Hepatocyte (in vitro differentiated cells): Measurements from ENCODE around the gene FBP1.

ENCODE experiments used
- CTCF ChIP-seq: fragments of 200-600 bp; sonication (generic); IDR thresholded peaks from 2 replicates; pipeline ENCODE4 v1.5.1; 2016; ENCODE audit warnings: antibody characterized with exemption, mild to moderate bottlenecking; ENCODE audit not compliant: poor library complexity
- EZH2 ChIP-seq: fragments of 200-600 bp; sonication (generic); IDR thresholded peaks from 2 replicates; pipeline ENCODE4 v1.6.1; 2016; ENCODE audit warnings: antibody characterized with exemption, mild to moderate bottlenecking, borderline replicate concordance

- no peak for TF ChIP-seq EZH2
- TF ChIP-seq CTCF: no peak
Observed at GRCh38 chr9:94654165-94654894, 15.0 kb upstream of the FBP1 start.
